ENCODE results near the gene HAL. TPM values are rescaled to one million over a fixed set of nuclear protein-coding genes. Genes with fewer than 3 reads are reported as not detected.

The HAL gene
- total RNA-seq, 2 experiments from 2014 or later = 0.25 to 0.95 TPM

- ATAC-seq (ENCODE audit: poor library complexity) (no peak), DNase-seq (no peak)
- Mint-ChIP-seq H3K36me3 (ENCODE audit: low read depth) (peaks cover 22% of the 10 kb centered on the region), H3K4me3 (no peak overlapping the region), H3K9me3 (no peaks in the 10 kb centered on the region), H3K4me1 (ENCODE audit: low read depth) (no peaks in the 10 kb centered on the region), H3K27ac (no peak overlapping the region), H3K27me3 (no peaks in the 10 kb centered on the region)
- Histone ChIP-seq H3K9me3 (ENCODE audit: control insufficient read depth in 1 of 2, insufficient read depth in 1 of 2, low read length in 2 of 2) (no peaks in the 10 kb centered on the region), H3K4me1 (ENCODE audit: insufficient read depth, low read length) (no peaks in the 10 kb centered on the region), H3K36me3 (ENCODE audit: insufficient read depth, low read length) (peaks cover 5% of the 10 kb centered on the region), H3K27ac (ENCODE audit: low read depth in 1 of 2, low read length in 2 of 2) (no peak overlapping the region), H3K4me3 (ENCODE audit: low read length) (no peak overlapping the region), H3K27me3 (ENCODE audit: control insufficient read depth in 1 of 2, insufficient read depth in 2 of 2, low read length in 2 of 2) (no peaks in the 10 kb centered on the region)
- intact Hi-C loops (cut with DNase I, micrococcal nuclease) = no loop called here
- ChIA-PET CTCF (no interaction called here), POLR2A (interaction anchor here (0.6 kb wide), 1 partner anchor 40 kb away, joined by 3 read pairs; no protein-coding TSS in a partner anchor)
- TF ChIP-seq, protein P1, sequence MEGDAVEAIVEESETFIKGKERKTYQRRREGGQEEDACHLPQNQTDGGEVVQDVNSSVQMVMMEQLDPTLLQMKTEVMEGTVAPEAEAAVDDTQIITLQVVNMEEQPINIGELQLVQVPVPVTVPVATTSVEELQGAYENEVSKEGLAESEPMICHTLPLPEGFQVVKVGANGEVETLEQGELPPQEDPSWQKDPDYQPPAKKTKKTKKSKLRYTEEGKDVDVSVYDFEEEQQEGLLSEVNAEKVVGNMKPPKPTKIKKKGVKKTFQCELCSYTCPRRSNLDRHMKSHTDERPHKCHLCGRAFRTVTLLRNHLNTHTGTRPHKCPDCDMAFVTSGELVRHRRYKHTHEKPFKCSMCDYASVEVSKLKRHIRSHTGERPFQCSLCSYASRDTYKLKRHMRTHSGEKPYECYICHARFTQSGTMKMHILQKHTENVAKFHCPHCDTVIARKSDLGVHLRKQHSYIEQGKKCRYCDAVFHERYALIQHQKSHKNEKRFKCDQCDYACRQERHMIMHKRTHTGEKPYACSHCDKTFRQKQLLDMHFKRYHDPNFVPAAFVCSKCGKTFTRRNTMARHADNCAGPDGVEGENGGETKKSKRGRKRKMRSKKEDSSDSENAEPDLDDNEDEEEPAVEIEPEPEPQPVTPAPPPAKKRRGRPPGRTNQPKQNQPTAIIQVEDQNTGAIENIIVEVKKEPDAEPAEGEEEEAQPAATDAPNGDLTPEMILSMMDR (IDR thresholded peaks at IDR 0.05) = no peak
Observed at GRCh38 chr12:95966287-95966870, 29.8 kb downstream of the HAL start.

DNA sequence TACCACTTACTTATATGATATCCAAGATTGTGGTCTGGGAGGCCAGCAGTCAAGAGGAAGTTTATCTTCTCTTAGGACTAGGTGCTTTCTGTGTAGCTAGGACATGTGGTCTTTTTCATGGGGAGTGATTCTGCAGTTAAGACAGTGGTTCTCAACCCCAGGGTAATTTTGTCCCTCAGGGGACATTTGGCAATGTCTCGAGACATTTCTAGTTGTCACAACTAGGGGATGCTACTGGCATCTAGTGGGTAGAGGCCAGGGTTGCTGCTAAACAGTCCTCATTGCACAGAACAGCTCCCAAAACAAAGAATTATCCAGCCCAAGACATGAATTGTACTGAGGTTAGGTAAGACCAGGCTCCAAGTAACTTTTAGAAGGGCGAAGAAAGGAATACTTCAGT lies 33.0 kb downstream of the HAL start:
- peaks cover 19% of the 10 kb centered on the region for H3K36me3 Mint-ChIP-seq (ENCODE audit: low read depth)
- intact Hi-C loops (cut with DNase I, micrococcal nuclease) = no loop called here
- Histone ChIP-seq H3K9me3 (ENCODE audit: control insufficient read depth in 1 of 2, insufficient read depth in 1 of 2, low read length in 2 of 2) (no peaks in the 10 kb centered on the region), H3K27ac (ENCODE audit: low read depth in 1 of 2, low read length in 2 of 2) (no peak overlapping the region), H3K36me3 (ENCODE audit: insufficient read depth, low read length) (peaks cover 5% of the 10 kb centered on the region), H3K27me3 (ENCODE audit: control insufficient read depth in 1 of 2, insufficient read depth in 2 of 2, low read length in 2 of 2) (no peaks in the 10 kb centered on the region), H3K4me1 (ENCODE audit: insufficient read depth, low read length) (no peaks in the 10 kb centered on the region), H3K4me3 (ENCODE audit: low read length) (no peak overlapping the region)
- no peak overlapping the region for H3K27ac Mint-ChIP-seq
- ChIA-PET CTCF (no interaction called here), POLR2A (interaction anchor here (0.7 kb wide), 1 partner anchor 13 kb away, joined by 4 read pairs; no protein-coding TSS in a partner anchor)
- H3K4me1 Mint-ChIP-seq (ENCODE audit: low read depth) = no peaks in the 10 kb centered on the region
- no peaks in the 10 kb centered on the region for H3K9me3 Mint-ChIP-seq
- ATAC-seq (ENCODE audit: poor library complexity) (no peak), DNase-seq (peak in 1 of 14 experiments; percentile 7)
- H3K27me3 Mint-ChIP-seq = no peaks in the 10 kb centered on the region
- no peak overlapping the region for H3K4me3 Mint-ChIP-seq
- TF ChIP-seq, protein P1 (IDR thresholded peaks at IDR 0.05) = no peak

DNA sequence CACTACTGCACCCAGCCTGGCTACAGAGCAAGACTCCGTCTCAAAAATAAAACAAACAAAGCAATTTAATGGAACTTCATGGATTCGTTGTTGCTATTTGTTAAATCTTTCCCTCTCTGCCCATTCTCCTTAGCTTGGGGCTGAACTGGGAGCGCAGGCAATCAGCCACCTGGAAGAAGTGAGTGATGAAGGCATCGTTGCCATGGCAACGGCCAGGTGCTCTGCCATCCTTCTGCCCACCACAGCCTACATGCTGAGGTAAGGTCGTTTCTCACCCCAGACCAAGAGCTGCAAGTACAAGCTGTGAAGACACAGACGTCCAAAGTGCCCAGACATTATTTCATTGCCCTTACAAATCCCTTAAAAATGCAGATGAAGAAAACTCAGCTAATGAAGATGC lies 33.9 kb downstream of the HAL start:
- intact Hi-C loops (cut with DNase I, micrococcal nuclease) = no loop called here
- Histone ChIP-seq H3K27ac (ENCODE audit: low read depth in 1 of 2, low read length in 2 of 2) (no peak overlapping the region), H3K9me3 (ENCODE audit: control insufficient read depth in 1 of 2, insufficient read depth in 1 of 2, low read length in 2 of 2) (no peaks in the 10 kb centered on the region), H3K4me1 (ENCODE audit: insufficient read depth, low read length) (no peaks in the 10 kb centered on the region), H3K36me3 (ENCODE audit: insufficient read depth, low read length) (peaks cover 5% of the 10 kb centered on the region), H3K27me3 (ENCODE audit: control insufficient read depth in 1 of 2, insufficient read depth in 2 of 2, low read length in 2 of 2) (no peaks in the 10 kb centered on the region), H3K4me3 (ENCODE audit: low read length) (no peak overlapping the region)
- DNase-seq = no peak
- Mint-ChIP-seq H3K9me3 (no peaks in the 10 kb centered on the region), H3K27ac (no peak overlapping the region), H3K4me1 (ENCODE audit: low read depth) (no peaks in the 10 kb centered on the region), H3K36me3 (ENCODE audit: low read depth) (peaks cover 16% of the 10 kb centered on the region), H3K27me3 (no peaks in the 10 kb centered on the region), H3K4me3 (no peak overlapping the region)
- ChIA-PET CTCF (no interaction called here), POLR2A (interaction anchor here (0.7 kb wide), 1 partner anchor 13 kb away, joined by 4 read pairs; no protein-coding TSS in a partner anchor)
- TF ChIP-seq, protein P1 (IDR thresholded peaks at IDR 0.05) = no peak
- no peak for ATAC-seq (ENCODE audit: poor library complexity)

All from CD4-positive, alpha-beta T cell (primary cell).